Neural cell (in vitro differentiated cells): ENCODE results near the gene PRKCD.

ENCODE experiments used
- EZH2 ChIP-seq: fragments of 200-600, 300-800 bp; shearing (Covaris generic), sonication (generic); IDR thresholded peaks from 2 replicates; pipeline ENCODE4 v1.6.1; 2014; ENCODE audit warnings: antibody characterized with exemption, low read length, borderline replicate concordance, mild to moderate bottlenecking; ENCODE audit not compliant: insufficient read depth, poor library complexity, severe bottlenecking
- RAD21 ChIP-seq: fragments of 450-650 bp; conservative IDR thresholded peaks from 2 replicates; pipeline ENCODE4 v1.6.1; 2014; ENCODE audit warnings: antibody characterized with exemption, mild to moderate bottlenecking, moderate library complexity
- TF ChIP-seq, protein P1 (sequence below): fragments of 450-650 bp; IDR thresholded peaks from 2 replicates; pipeline ENCODE4 v1.5.1; 2014; ENCODE audit warnings: antibody characterized with exemption, mild to moderate bottlenecking, moderate library complexity; ENCODE audit not compliant: poor library complexity, severe bottlenecking

DNA sequence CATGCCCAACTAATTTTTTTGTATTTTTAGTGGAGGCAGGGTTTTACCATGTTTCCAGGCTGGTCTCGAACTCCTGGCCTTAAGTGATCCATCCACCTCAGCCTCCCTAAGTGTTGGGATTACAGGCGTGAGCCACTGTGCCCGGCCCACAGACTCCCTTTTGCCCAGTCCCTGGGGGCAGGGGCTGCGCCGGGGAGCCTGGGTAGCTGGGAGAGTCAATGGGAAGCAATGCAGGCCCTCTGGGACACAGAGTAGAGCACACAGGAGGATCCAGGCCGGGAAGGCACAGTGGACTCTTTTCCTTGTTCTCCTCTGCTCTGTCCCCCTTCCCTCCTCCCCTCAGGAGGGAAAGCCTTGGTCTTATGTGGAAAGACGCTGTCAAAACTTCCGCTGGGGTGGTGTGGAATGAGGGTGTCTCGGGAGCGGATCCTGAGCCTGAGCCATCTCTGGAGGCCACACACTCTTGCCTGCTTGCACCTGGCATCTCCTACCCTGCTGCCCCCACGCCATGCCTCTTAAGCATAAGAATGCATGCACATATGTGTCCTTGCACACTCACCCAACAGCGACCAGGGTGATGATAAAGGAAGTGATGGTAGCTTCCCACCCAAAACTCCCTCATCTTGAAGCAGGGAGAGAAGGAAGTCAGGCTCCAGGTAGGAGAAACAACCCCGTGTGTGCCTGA is 11.9 kb upstream of the PRKCD start:
- TF ChIP-seq RAD21, result no peak
- TF ChIP-seq EZH2, result no peak
- TF ChIP-seq, protein P1, sequence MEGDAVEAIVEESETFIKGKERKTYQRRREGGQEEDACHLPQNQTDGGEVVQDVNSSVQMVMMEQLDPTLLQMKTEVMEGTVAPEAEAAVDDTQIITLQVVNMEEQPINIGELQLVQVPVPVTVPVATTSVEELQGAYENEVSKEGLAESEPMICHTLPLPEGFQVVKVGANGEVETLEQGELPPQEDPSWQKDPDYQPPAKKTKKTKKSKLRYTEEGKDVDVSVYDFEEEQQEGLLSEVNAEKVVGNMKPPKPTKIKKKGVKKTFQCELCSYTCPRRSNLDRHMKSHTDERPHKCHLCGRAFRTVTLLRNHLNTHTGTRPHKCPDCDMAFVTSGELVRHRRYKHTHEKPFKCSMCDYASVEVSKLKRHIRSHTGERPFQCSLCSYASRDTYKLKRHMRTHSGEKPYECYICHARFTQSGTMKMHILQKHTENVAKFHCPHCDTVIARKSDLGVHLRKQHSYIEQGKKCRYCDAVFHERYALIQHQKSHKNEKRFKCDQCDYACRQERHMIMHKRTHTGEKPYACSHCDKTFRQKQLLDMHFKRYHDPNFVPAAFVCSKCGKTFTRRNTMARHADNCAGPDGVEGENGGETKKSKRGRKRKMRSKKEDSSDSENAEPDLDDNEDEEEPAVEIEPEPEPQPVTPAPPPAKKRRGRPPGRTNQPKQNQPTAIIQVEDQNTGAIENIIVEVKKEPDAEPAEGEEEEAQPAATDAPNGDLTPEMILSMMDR, result no peak
